Measurements from ENCODE around the gene CALML6. TPM values are rescaled to one million over a fixed set of nuclear protein-coding genes. Genes with fewer than 3 reads are reported as not detected.

Gene CALML6
- total RNA-seq, 1 experiment from 2014 or later: 1.4 TPM

- no TSS peak for BruUV-seq (replicated peaks)
Observed at GRCh38 chr1:1943834-1944570, 28.9 kb downstream of the CALML6 start.

GRCh38 chr1:1945782-1946393 is 30.8 kb downstream of the CALML6 start:
- H3K27me3 Mint-ChIP-seq (ENCODE audit: insufficient read depth, unreplicated experiment): peaks cover 6% of the 10 kb centered on the region
- TF ChIP-seq CTCF (IDR thresholded peaks at IDR 0.05; ENCODE audit: insufficient read depth in 1 of 2, low read depth in 1 of 2, low read length in 1 of 2, severe bottlenecking in 1 of 2, unreplicated experiment in 1 of 2): no peak
- H3K9me3 ChIP-seq: no peaks in the 10 kb centered on the region
- intact Hi-C loops (cut with micrococcal nuclease; ENCODE audit: unreplicated experiment): no loop called here
- DNase-seq: no peak
- H3K4me3 Mint-ChIP-seq (ENCODE audit: unreplicated experiment): no peak overlapping the region
- H3K4me3 ChIP-seq (ENCODE audit: low read depth, low read length): no peak overlapping the region
- H3K36me3 ChIP-seq (ENCODE audit: control insufficient read depth, insufficient read depth, low read length): no peaks in the 10 kb centered on the region
- no peaks in the 10 kb centered on the region for H3K36me3 Mint-ChIP-seq (ENCODE audit: insufficient read depth, unreplicated experiment)
- no peaks in the 10 kb centered on the region for H3K4me1 Mint-ChIP-seq (ENCODE audit: low read depth, unreplicated experiment)
- H3K9me3 Mint-ChIP-seq (ENCODE audit: unreplicated experiment): no peaks in the 10 kb centered on the region
- no peak overlapping the region for H3K27ac Mint-ChIP-seq (ENCODE audit: unreplicated experiment)
- no peaks in the 10 kb centered on the region for H3K4me1 ChIP-seq
- POLR2A ChIA-PET: no interaction called here
- CTCF ChIA-PET: no interaction called here
- BruUV-seq (replicated peaks): no TSS peak
- H3K27me3 ChIP-seq (replicated peaks; ENCODE audit: control insufficient read depth, insufficient read depth, low read length): no peaks in the 10 kb centered on the region

More at GRCh38 chr1:1943834-1944570, 28.9 kb downstream of the CALML6 start:
- peak overlapping the region; percentile 58 for H3K4me3 ChIP-seq (ENCODE audit: low read depth, low read length)
- peak; percentile 77 to 83 for TF ChIP-seq CTCF (IDR thresholded peaks at IDR 0.05; ENCODE audit: insufficient read depth in 1 of 2, low read depth in 1 of 2, low read length in 1 of 2, severe bottlenecking in 1 of 2, unreplicated experiment in 1 of 2)
- peak overlapping the region; percentile 65 for H3K4me3 Mint-ChIP-seq (ENCODE audit: unreplicated experiment)
- H3K27me3 ChIP-seq (replicated peaks; ENCODE audit: control insufficient read depth, insufficient read depth, low read length): no peaks in the 10 kb centered on the region
- no peaks in the 10 kb centered on the region for H3K4me1 ChIP-seq
- ChIA-PET CTCF (interaction anchor here (0.8 to 1.6 kb wide), 7 partner anchors 17 to 251 kb away, joined by 3 to 12 read pairs (median 4); partner anchors contain the start of gene FAAP20), POLR2A (no interaction called here)
- no peaks in the 10 kb centered on the region for H3K27me3 Mint-ChIP-seq (ENCODE audit: insufficient read depth, unreplicated experiment)
- no peaks in the 10 kb centered on the region for H3K4me1 Mint-ChIP-seq (ENCODE audit: low read depth, unreplicated experiment)
- H3K27ac Mint-ChIP-seq (ENCODE audit: unreplicated experiment): no peak overlapping the region
- H3K36me3 Mint-ChIP-seq (ENCODE audit: insufficient read depth, unreplicated experiment): no peaks in the 10 kb centered on the region
- no peaks in the 10 kb centered on the region for H3K36me3 ChIP-seq (ENCODE audit: control insufficient read depth, insufficient read depth, low read length)
- intact Hi-C loops (cut with micrococcal nuclease; ENCODE audit: unreplicated experiment): loop anchor here (1.0 kb wide), 1 partner anchor 102 kb away; no protein-coding TSS in a partner anchor
- H3K9me3 Mint-ChIP-seq (ENCODE audit: unreplicated experiment): no peaks in the 10 kb centered on the region
- DNase-seq: peak; percentile 70 to 78
- H3K9me3 ChIP-seq: no peaks in the 10 kb centered on the region

DNA sequence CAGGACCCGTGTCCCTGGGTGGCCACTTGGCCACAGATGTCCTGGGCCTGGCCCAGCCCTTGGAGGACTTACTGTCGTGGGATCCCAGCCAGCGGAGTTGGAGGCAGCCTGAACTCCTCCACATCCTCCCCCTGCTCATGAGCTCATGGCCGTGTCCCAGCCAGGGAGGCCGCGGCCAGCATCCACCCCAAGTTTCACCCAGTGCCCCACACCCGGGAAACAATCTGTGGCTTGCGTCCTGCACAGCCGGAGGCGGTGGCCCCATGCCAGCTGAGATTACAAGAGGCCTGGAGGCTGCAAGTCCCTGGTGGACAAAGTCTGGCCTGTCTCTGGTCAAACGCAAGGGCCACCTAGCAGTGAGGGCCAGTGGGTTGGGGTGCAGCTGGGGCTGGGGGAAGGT is 31.5 kb downstream of the CALML6 start:
- ChIA-PET CTCF (interaction anchor here (0.7 kb wide), 1 partner anchor 100 kb away, joined by 3 read pairs; no protein-coding TSS in a partner anchor), POLR2A (no interaction called here)
- H3K4me1 Mint-ChIP-seq (ENCODE audit: low read depth, unreplicated experiment): no peaks in the 10 kb centered on the region
- no peak for DNase-seq
- no peak overlapping the region for H3K27ac Mint-ChIP-seq (ENCODE audit: unreplicated experiment)
- H3K4me1 ChIP-seq: no peaks in the 10 kb centered on the region
- no peaks in the 10 kb centered on the region for H3K36me3 ChIP-seq (ENCODE audit: control insufficient read depth, insufficient read depth, low read length)
- H3K9me3 ChIP-seq: no peaks in the 10 kb centered on the region
- no peaks in the 10 kb centered on the region for H3K9me3 Mint-ChIP-seq (ENCODE audit: unreplicated experiment)
- intact Hi-C loops (cut with micrococcal nuclease; ENCODE audit: unreplicated experiment): no loop called here
- no peaks in the 10 kb centered on the region for H3K27me3 ChIP-seq (replicated peaks; ENCODE audit: control insufficient read depth, insufficient read depth, low read length)
- H3K27me3 Mint-ChIP-seq (ENCODE audit: insufficient read depth, unreplicated experiment): peaks cover 6% of the 10 kb centered on the region
- no peak overlapping the region for H3K4me3 Mint-ChIP-seq (ENCODE audit: unreplicated experiment)
- no peaks in the 10 kb centered on the region for H3K36me3 Mint-ChIP-seq (ENCODE audit: insufficient read depth, unreplicated experiment)
- no peak for TF ChIP-seq CTCF (IDR thresholded peaks at IDR 0.05; ENCODE audit: insufficient read depth in 1 of 2, low read depth in 1 of 2, low read length in 1 of 2, severe bottlenecking in 1 of 2, unreplicated experiment in 1 of 2)
- BruUV-seq (replicated peaks): no TSS peak
- H3K4me3 ChIP-seq (ENCODE audit: low read depth, low read length): no peak overlapping the region
